ENCODE measurements around the gene RNU1-2.

GRCh38 chr1:16913181-16913832 lies 17.5 kb downstream of the RNU1-2 start:
- TF ChIP-seq CTCF (IDR thresholded peaks at IDR 0.05) (no peak), POLR2A (IDR thresholded peaks at IDR 0.05) (no peak)
